IPS-18a (cell line): ENCODE measurements around the gene GPR83.
"Not testable (repeated sequence)": the region's sequence is repeated elsewhere in the genome, so short reads cannot be mapped to it uniquely, and the experiment has no call there.

Source experiments
- H3K27ac ChIP-seq: one replicate; pipeline ENCODE4 v1.5.1; 2013; ENCODE audit warnings: low read length
- H3K27me3 ChIP-seq: one replicate; pipeline ENCODE4 v1.6.1; 2013; ENCODE audit warnings: mild to moderate bottlenecking, low read length; ENCODE audit not compliant: control insufficient read depth, insufficient read depth
- H3K36me3 ChIP-seq: one replicate; pipeline ENCODE4 v1.6.1; 2013; ENCODE audit warnings: low read depth, low read length; ENCODE audit not compliant: control insufficient read depth
- H3K4me1 ChIP-seq: one replicate; pipeline ENCODE4 v1.6.1; 2013; ENCODE audit warnings: low read depth, low read length; ENCODE audit not compliant: control insufficient read depth
- H3K4me3 ChIP-seq: one replicate; pipeline ENCODE4 v1.5.1; 2013; ENCODE audit warnings: low read length
- H3K9ac ChIP-seq: one replicate; pipeline ENCODE4 v1.6.1; 2013; ENCODE audit warnings: mild to moderate bottlenecking, low read length, moderate library complexity
- H3K9me3 ChIP-seq: one replicate; pipeline ENCODE4 v1.6.1; 2013; ENCODE audit warnings: low read depth, low read length; ENCODE audit not compliant: control insufficient read depth

The GPR83 gene

GRCh38 chr11:94417386-94417987 lies 16.3 kb upstream of the GPR83 start:
- Histone ChIP-seq H3K4me1 (no peaks in the 10 kb centered on the region), H3K36me3 (peaks cover 4% of the 10 kb centered on the region), H3K27ac (no peak overlapping the region), H3K9ac (no peak overlapping the region), H3K4me3 (no peak overlapping the region), H3K9me3 (no peaks in the 10 kb centered on the region), H3K27me3 (no peaks in the 10 kb centered on the region)

GRCh38 chr11:94405062-94405833 lies 4.0 kb upstream of the GPR83 start:
- H3K27me3 ChIP-seq, result peaks cover 25% of the 10 kb centered on the region
- no peak overlapping the region for H3K4me3 ChIP-seq
- H3K36me3 ChIP-seq, result no peaks in the 10 kb centered on the region
- H3K9me3 ChIP-seq, result no peaks in the 10 kb centered on the region
- H3K27ac ChIP-seq, result no peak overlapping the region
- H3K4me1 ChIP-seq, result no peaks in the 10 kb centered on the region
- no peak overlapping the region for H3K9ac ChIP-seq

DNA sequence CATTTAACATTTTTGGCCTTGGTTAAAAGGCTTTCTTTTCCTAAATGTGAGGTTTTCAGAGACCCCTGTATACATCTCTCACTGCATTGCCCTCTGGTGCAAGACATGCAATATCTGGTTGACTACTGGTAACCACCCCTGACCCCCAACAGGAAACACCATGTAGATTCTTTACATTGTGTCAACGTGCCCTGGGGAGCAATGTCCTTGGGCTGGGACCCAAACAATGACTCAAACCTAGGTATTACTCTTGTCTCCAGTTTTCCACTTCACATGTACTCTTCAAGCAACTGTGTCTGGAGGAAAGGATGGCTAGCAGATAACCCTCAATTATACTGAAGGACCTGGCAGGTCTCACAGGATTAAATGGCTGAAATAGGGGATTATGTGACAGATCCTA lies 1.1 kb upstream of the GPR83 start:
- H3K4me1 ChIP-seq, result no peaks in the 10 kb centered on the region
- no peaks in the 10 kb centered on the region for H3K36me3 ChIP-seq
- H3K27me3 ChIP-seq, result peaks cover 40% of the 10 kb centered on the region
- no peak overlapping the region for H3K9ac ChIP-seq
- H3K4me3 ChIP-seq, result no peak overlapping the region
- H3K27ac ChIP-seq, result no peak overlapping the region
- no peaks in the 10 kb centered on the region for H3K9me3 ChIP-seq

DNA sequence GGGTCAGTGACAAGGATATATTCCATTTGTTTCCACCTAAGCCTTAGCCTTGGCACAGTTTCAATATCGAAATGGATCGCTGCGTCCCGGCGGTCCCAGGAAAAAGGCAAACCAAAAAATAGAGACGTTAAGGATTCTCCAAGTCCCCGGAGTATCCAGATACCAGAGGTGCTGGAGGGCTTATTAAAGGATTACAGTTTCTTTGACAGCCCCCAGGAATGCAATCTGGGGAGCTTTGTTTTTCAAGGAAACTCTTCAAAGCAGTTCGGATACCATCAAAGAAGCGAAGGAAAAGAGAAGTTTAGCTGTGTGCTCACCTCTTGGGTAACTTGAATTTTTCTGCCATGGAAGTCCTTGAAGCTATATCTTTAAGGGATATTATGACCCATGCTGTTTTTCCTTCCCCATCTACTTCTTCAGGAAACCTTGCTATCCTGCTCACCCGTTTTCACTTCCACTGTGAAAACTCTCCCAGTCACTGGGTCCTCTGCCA lies 600 bp upstream of the GPR83 start:
- peak overlapping the region; percentile 63 for H3K4me3 ChIP-seq

GRCh38 chr11:94400457-94400838 lies 771 bp downstream of the GPR83 start:
- H3K4me1 ChIP-seq, result no peaks in the 10 kb centered on the region
- H3K9ac ChIP-seq, result no peak overlapping the region
- peak overlapping the region; percentile 63 for H3K4me3 ChIP-seq

More for the DNA sequence above, 600 bp upstream of the GPR83 start:
- H3K27ac ChIP-seq, result no peak overlapping the region
- no peaks in the 10 kb centered on the region for H3K36me3 ChIP-seq
- no peaks in the 10 kb centered on the region for H3K9me3 ChIP-seq
- H3K4me1 ChIP-seq, result no peaks in the 10 kb centered on the region
- peaks cover 40% of the 10 kb centered on the region for H3K27me3 ChIP-seq
- no peak overlapping the region for H3K9ac ChIP-seq

GRCh38 chr11:94400050-94400449 lies 1.2 kb downstream of the GPR83 start:
- Histone ChIP-seq H3K4me3 (no peak overlapping the region), H3K27me3 (peaks cover 40% of the 10 kb centered on the region), H3K27ac (no peak overlapping the region), H3K36me3 (no peaks in the 10 kb centered on the region), H3K9me3 (no peaks in the 10 kb centered on the region), H3K4me1 (no peaks in the 10 kb centered on the region), H3K9ac (no peak overlapping the region)

More at GRCh38 chr11:94400457-94400838, 771 bp downstream of the GPR83 start:
- Histone ChIP-seq H3K9me3 (no peaks in the 10 kb centered on the region), H3K27me3 (peaks cover 40% of the 10 kb centered on the region), H3K36me3 (no peaks in the 10 kb centered on the region), H3K27ac (no peak overlapping the region)

DNA sequence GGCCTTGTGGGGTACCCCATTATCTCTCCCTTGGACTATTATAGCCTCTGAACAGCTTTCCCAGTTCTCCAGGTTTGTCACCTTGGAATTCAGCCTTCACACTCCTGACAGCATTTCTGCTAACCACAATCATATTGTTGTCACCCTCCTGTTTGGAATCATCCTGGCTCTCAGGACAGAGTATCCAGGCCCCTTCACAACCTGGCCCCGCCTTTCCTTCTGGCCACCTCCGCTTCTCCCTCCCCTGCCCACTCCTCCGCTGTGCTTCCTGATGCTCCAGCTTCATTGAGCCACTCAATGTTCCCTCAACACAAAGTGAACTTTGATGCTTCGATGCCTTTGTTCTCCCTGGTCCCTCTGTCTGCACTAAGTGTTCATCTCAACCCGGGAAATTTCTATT lies 3.1 kb downstream of the GPR83 start:
- Histone ChIP-seq H3K36me3 (no peaks in the 10 kb centered on the region), H3K27me3 (peaks cover 40% of the 10 kb centered on the region), H3K27ac (no peak overlapping the region)

DNA sequence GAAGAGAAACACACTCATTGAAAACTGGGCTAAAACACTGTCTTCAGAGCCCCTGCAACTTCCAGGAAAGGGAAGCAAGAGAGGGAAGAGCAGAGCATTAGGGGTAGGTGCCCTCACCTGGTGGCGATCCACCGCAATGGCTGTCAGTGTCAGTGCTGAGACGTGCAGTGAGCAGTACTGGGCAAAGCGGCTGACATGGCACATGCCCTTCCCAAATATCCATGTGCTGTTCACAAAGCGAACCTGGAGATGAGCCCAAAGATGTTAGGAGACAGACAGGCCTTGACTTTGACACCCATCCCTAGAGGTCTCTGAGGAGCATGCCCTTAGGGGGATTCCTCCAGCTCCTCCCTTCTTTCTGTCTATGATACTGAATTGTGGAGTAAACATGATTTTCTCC lies 4.9 kb downstream of the GPR83 start:
- no peak overlapping the region for H3K27ac ChIP-seq

More for the DNA sequence above, 3.1 kb downstream of the GPR83 start:
- Histone ChIP-seq H3K9ac (no peak overlapping the region), H3K9me3 (no peaks in the 10 kb centered on the region), H3K4me3 (no peak overlapping the region), H3K4me1 (no peaks in the 10 kb centered on the region)

GRCh38 chr11:94391937-94392336 lies 9.3 kb downstream of the GPR83 start:
- not testable (repeated sequence) for H3K27me3 ChIP-seq

More for the DNA sequence above, 4.9 kb downstream of the GPR83 start:
- H3K4me3 ChIP-seq, result no peak overlapping the region
- H3K9me3 ChIP-seq, result no peaks in the 10 kb centered on the region
- no peaks in the 10 kb centered on the region for H3K36me3 ChIP-seq
- no peaks in the 10 kb centered on the region for H3K4me1 ChIP-seq
- peaks cover 26% of the 10 kb centered on the region for H3K27me3 ChIP-seq
- H3K9ac ChIP-seq, result no peak overlapping the region

DNA sequence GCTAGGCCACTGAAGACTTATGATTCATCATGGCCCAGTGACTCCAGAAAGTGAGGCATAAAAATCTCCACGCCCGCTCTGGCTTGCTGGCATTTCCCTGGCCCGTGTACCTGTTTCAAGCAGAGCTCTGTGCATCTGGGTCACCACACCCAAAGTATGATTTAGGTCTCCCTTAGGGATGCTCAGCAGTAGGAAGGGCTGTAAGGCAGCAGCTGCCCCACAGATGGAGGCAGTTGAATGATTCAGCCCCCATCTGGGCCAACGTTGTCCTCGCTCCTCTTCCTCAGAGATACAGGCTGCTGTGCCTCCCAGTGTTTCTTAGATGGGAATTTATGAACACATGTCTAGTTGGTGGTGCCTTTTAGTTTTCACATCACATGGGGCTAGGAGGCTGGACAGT lies 21.6 kb downstream of the GPR83 start:
- no peaks in the 10 kb centered on the region for H3K4me1 ChIP-seq
- H3K36me3 ChIP-seq, result no peaks in the 10 kb centered on the region
- no peak overlapping the region for H3K9ac ChIP-seq
- no peak overlapping the region for H3K27ac ChIP-seq
- H3K4me3 ChIP-seq, result no peak overlapping the region
- H3K9me3 ChIP-seq, result no peaks in the 10 kb centered on the region
- H3K27me3 ChIP-seq, result no peaks in the 10 kb centered on the region

More at GRCh38 chr11:94391937-94392336, 9.3 kb downstream of the GPR83 start:
- H3K27ac ChIP-seq, H3K4me1 ChIP-seq, H3K9me3 ChIP-seq, H3K9ac ChIP-seq, H3K4me3 ChIP-seq, H3K36me3 ChIP-seq: not testable (repeated sequence)

DNA sequence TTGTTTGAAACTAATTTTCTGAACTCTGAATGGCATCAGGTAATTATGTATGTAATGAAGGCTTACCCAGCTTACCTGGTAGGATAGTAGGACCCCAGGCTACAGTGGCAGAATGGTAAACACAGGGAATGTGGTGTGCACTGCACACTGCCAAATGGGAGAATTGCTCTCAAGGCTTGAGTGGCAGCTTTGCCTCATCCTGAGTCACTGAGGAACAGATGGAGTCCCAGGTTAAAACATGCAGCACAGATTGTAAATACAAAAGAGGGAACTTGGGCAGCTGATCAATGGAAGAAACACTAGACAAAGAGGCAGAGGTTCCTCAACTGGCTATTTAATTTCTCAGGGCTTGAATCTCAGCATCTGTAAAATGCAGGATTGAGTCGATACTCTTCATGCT lies 24.4 kb downstream of the GPR83 start:
- no peaks in the 10 kb centered on the region for H3K9me3 ChIP-seq
- H3K27me3 ChIP-seq, result no peaks in the 10 kb centered on the region
- H3K9ac ChIP-seq, result no peak overlapping the region
- H3K36me3 ChIP-seq, result no peaks in the 10 kb centered on the region
- no peak overlapping the region for H3K4me3 ChIP-seq
- no peaks in the 10 kb centered on the region for H3K4me1 ChIP-seq
- H3K27ac ChIP-seq, result no peak overlapping the region

GRCh38 chr11:94370576-94370975 lies 30.6 kb downstream of the GPR83 start:
- not testable (repeated sequence) for H3K4me3 ChIP-seq, H3K36me3 ChIP-seq, H3K27ac ChIP-seq, H3K4me1 ChIP-seq, H3K9ac ChIP-seq, H3K27me3 ChIP-seq, H3K9me3 ChIP-seq
